ENCODE measurements around the gene CYP19A1.

DNA sequence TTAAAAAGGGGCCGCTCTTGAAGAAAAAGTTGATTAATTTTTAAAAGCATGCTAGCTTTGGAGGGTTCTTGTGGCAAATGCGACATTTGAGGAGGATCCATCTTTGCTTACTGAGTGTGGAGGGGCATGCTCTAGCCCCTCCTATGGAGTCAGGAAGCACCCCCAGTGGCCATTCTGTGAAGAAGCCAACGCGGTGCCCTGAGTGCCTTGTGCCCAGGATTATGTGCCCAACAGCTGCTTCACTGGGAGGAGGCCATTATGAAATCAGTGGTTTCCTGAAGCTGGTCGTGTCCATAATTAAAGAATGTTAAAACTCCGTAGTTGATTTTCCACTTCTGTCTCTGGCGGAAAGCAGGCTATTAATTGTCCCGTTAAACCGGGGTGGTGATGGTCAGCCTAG lies 174.6 kb downstream of the CYP19A1 start:
- TF ChIP-seq, protein P1, sequence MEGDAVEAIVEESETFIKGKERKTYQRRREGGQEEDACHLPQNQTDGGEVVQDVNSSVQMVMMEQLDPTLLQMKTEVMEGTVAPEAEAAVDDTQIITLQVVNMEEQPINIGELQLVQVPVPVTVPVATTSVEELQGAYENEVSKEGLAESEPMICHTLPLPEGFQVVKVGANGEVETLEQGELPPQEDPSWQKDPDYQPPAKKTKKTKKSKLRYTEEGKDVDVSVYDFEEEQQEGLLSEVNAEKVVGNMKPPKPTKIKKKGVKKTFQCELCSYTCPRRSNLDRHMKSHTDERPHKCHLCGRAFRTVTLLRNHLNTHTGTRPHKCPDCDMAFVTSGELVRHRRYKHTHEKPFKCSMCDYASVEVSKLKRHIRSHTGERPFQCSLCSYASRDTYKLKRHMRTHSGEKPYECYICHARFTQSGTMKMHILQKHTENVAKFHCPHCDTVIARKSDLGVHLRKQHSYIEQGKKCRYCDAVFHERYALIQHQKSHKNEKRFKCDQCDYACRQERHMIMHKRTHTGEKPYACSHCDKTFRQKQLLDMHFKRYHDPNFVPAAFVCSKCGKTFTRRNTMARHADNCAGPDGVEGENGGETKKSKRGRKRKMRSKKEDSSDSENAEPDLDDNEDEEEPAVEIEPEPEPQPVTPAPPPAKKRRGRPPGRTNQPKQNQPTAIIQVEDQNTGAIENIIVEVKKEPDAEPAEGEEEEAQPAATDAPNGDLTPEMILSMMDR (IDR thresholded peaks at IDR 0.05), result no peak
- no peak for TF ChIP-seq EZH2 (IDR thresholded peaks at IDR 0.05; ENCODE audit: borderline replicate concordance, insufficient read depth, low read depth, low read length, poor library complexity, severe bottlenecking)
